GM21576 (cell line): ENCODE data around the gene UROD.

Experiments used
- ATAC-seq: cut with Tn5 transposase; IDR thresholded peaks from one replicate; pipeline ENCODE4 v1.9.1; 2021; ENCODE audit warnings: mild to moderate bottlenecking, moderate library complexity; ENCODE audit not compliant: unreplicated experiment

Gene UROD

GRCh38 chr1:45008076-45008475 lies 4.0 kb upstream of the UROD start:
- no peak for ATAC-seq

- ATAC-seq, result no peak
These were observed 3.5 kb upstream of the UROD start for GRCh38 chr1:45008516-45008915.

- ATAC-seq, result no peak
These were observed 2.7 kb upstream of the UROD start for GRCh38 chr1:45009296-45009865.

- ATAC-seq, result no peak
These were observed 1.8 kb upstream of the UROD start for GRCh38 chr1:45009956-45010854.

- peak; percentile 66 for ATAC-seq
These were observed 921 bp upstream of the UROD start, which contains the start of gene HECTD3 for GRCh38 chr1:45010855-45011811. HECTD3 (minus strand) TSS chr1:45011324; CDS start chr1:45011257, 67 bp downstream.

- ATAC-seq, result no peak
These were observed 705 bp downstream of the UROD start for GRCh38 chr1:45012639-45013278.

GRCh38 chr1:45013551-45014209 lies 1.6 kb downstream of the UROD start:
- ATAC-seq, result no peak

GRCh38 chr1:45014321-45015028 lies 2.4 kb downstream of the UROD start:
- ATAC-seq, result no peak

- no peak for ATAC-seq
These were observed 3.6 kb downstream of the UROD start for GRCh38 chr1:45015683-45016082.

- ATAC-seq, result no peak
These were observed 4.1 kb downstream of the UROD start for GRCh38 chr1:45016090-45016697.

- ATAC-seq, result no peak
These were observed 4.7 kb downstream of the UROD start for GRCh38 chr1:45016767-45017166.

GRCh38 chr1:45018599-45019230 lies 6.7 kb downstream of the UROD start:
- peak; percentile 47 for ATAC-seq

GRCh38 chr1:45023663-45024062 lies 11.6 kb downstream of the UROD start:
- no peak for ATAC-seq

GRCh38 chr1:45026446-45026845 lies 14.4 kb downstream of the UROD start:
- no peak for ATAC-seq

- ATAC-seq, result no peak
These were observed 20.8 kb downstream of the UROD start for GRCh38 chr1:45032837-45033236.

GRCh38 chr1:45033356-45033755 lies 21.3 kb downstream of the UROD start:
- ATAC-seq, result no peak

- ATAC-seq, result no peak
These were observed 23.7 kb downstream of the UROD start for GRCh38 chr1:45035631-45036301.

GRCh38 chr1:45037456-45037855 lies 25.4 kb downstream of the UROD start:
- no peak for ATAC-seq
